Heart right ventricle (tissue), 16 donors: ENCODE data around the gene RHOF. TPM values are rescaled to one million over a fixed set of nuclear protein-coding genes. Genes with fewer than 3 reads are reported as not detected.
A peak's percentile ranks its signal among the peaks of the same experiment; 100 is the strongest.

Experiments
- ATAC-seq, 8 donors: fragments of 200-7000 bp; cut with Tn5 transposase; one replicate each; pipeline ENCODE4 v1.9.1; 2020; ENCODE audit warnings: mild to moderate bottlenecking in 8 of 8, moderate library complexity in 8 of 8, moderate number of reproducible peaks in 1 of 8
- DNase-seq, 2 donors: peaks; one replicate each; pipeline ENCODE4 v3.0.0-alpha.2; 2020
- H3K27ac ChIP-seq, 10 donors: fragments of 200-600 bp; sonication (generic) in 2 of 10; one replicate each; pipeline versions ENCODE4 v1.5.0 to v1.8.0; 2020 to 2022; ENCODE audit warnings: mild to moderate bottlenecking in 3 of 10
- H3K27me3 ChIP-seq, 7 donors: fragments of 200-600 bp; one replicate each; pipeline ENCODE4 v1.8.0; 2021 to 2022; ENCODE audit warnings: mild to moderate bottlenecking in 2 of 7
- H3K36me3 ChIP-seq, 9 donors: fragments of 200-600 bp; sonication (generic) in 1 of 9; one replicate each; pipeline versions ENCODE4 v1.5.0 to v1.8.0; 2020 to 2022; ENCODE audit warnings: mild to moderate bottlenecking in 2 of 9
- H3K4me1 ChIP-seq, 9 donors: fragments of 200-600 bp; sonication (generic) in 1 of 9; one replicate each; pipeline versions ENCODE4 v1.5.0 to v1.8.0; 2020 to 2022; ENCODE audit warnings: mild to moderate bottlenecking in 4 of 9
- H3K4me3 ChIP-seq, 10 donors: fragments of 200-600 bp; sonication (generic) in 2 of 10; one replicate each; pipeline versions ENCODE4 v1.5.0 to v1.8.0; 2020 to 2022; ENCODE audit warnings: mild to moderate bottlenecking in 7 of 10, moderate library complexity in 2 of 10
- H3K9me3 ChIP-seq, 11 donors: fragments of 200-600 bp in 10 of 11; sonication (generic) in 2 of 11; one replicate each; pipeline versions ENCODE4 v1.5.0 to v1.8.0; 2013 to 2022; ENCODE audit warnings: mild to moderate bottlenecking in 2 of 11, control low read depth in 1 of 11, moderate library complexity in 1 of 11
- CTCF ChIP-seq, 9 donors: fragments of 200-600 bp; sonication (generic) in 2 of 9; IDR thresholded peaks; one replicate each; pipeline versions ENCODE4 v1.5.0 to v1.8.0; 2021 to 2022; ENCODE audit warnings: antibody characterized with exemption in 9 of 9, mild to moderate bottlenecking in 5 of 9, moderate library complexity in 1 of 9
- WGBS, 2 donors: extraction: QIAGEN DNeasy Blood & Tissue Kit; methylation state at CpG; one replicate each; pipeline ENCODE4 v1.1.7; 2013; ENCODE audit warnings: inconsistent platforms in 1 of 2; 5-methylcytosine and 5-hydroxymethylcytosine counted together
- intact Hi-C, 10 donors: fragments of 100-400 bp; cut with DNase I; formaldehyde crosslinking; loops; one replicate each; pipeline versions ENCODE4 v1.11.1 to v1.14.2; 2022
- polyA plus RNA-seq, 2 donors: library from polyadenylated mRNA; stranded (reverse); fragments of 200-250 nt; gene quantifications; one replicate each; pipeline ENCODE4 v1.2.3, GENCODE V29; 2013
- total RNA-seq, 10 donors: library from RNA; stranded (reverse); fragmentation: NEBNext Ultra II Directional in 3 of 10; extraction: Animal tissue kit (Norgen Biotek cat#: 25700) in 3 of 10; gene quantifications; one replicate each; pipeline versions ENCODE4 v1.2.1 to v1.2.4, GENCODE V29; 2021 to 2023
- donor health status: Arrhythmogenic right ventricular cardiomyopathy.
- donor health status: ischemic (EF 13 %, LVEDD 7.1; RV severe dilation, severe dysfunction).
- donor health status: healthy with polysubstance abuse.
- donor health status: DM: no; HTN: yes; CAD: no.
- donor health status: DM: no; HTN: no; CAD: no.
- donor health status: ischemic (EF 25% LVEDD 6.9; RV normal size, moderate dysfunction).
- donor health status: ischemic (EF 25% LVEDD 5.7; RV mildly dilated, moderate dysfunction).
- donor health status: healthy.
- donor health status: DM: yes; HTN: yes; CAD: no.
- donor health status: Ischemic cardiomyopathy.
- donor health status: ischemic (EF 35%, LVEDD 5.7; RV mildly dilated, moderate dysfunction).
- donor health status: nonischemic (EF 11% LVEDD 7.7; RV severe dilation, severe dysfunction).
- donor health status: DM: yes; HTN: yes; CAD: no.
- donor health status: PGD.
- donor health status: ischemic (EF 29% LVEDD 5.4; RV normal size, mild dysfunction).
- donor health status: nonischemic (EF 23%, LVEDD 6.1; RV moderate dilation, normal function).

RHOF gene
- total and polyA plus RNA-seq, 12 donors = 16.5 to 45.6 (median 24.7) TPM

- intact Hi-C loops = loop anchor here in 8 of 10 donors (1.0 to 5.0 kb wide), 6 partner anchors 61 to 76 kb away; partner anchors contain the start of gene TMEM120B (in 2 of the 8)
- peak; percentile 64 to 70 for DNase-seq
- peak overlapping the region in 1 of 10 donors; percentile 11 for H3K4me3 ChIP-seq
- 40% methylated on average over 14 of the region's 14 CpGs for WGBS, 2 donors
- H3K4me1 ChIP-seq = peaks cover 4 to 68% (median 29%) of the 10 kb centered on the region in 9 donors
- peak overlapping the region in 9 of 10 donors; percentile 31 to 80 (median 72) for H3K27ac ChIP-seq
- no peaks in the 10 kb centered on the region for H3K27me3 ChIP-seq
- ATAC-seq = peak; percentile 56 to 78 (median 68)
- peak; percentile 54 to 87 (median 79) for TF ChIP-seq CTCF (IDR thresholded peaks at IDR 0.05)
- peaks cover 0 to 5% (median 0%) of the 10 kb centered on the region in 9 donors for H3K36me3 ChIP-seq
- no peaks in the 10 kb centered on the region for H3K9me3 ChIP-seq
These were observed 20.3 kb downstream of the RHOF start for GRCh38 chr12:121773011-121773777.

- H3K36me3 ChIP-seq = peaks cover 0 to 3% (median 0%) of the 10 kb centered on the region in 9 donors
- no peaks in the 10 kb centered on the region for H3K9me3 ChIP-seq
- H3K27ac ChIP-seq = peak overlapping the region in 4 of 10 donors; percentile 49 to 74 (median 56)
- H3K4me3 ChIP-seq = no peak overlapping the region
- 75 to 84% methylated on average over 25 of the region's 25 CpGs for WGBS, 2 donors
- no peak for TF ChIP-seq CTCF (IDR thresholded peaks at IDR 0.05)
- intact Hi-C loops = loop anchor here in 6 of 10 donors (2.0 to 5.0 kb wide), 4 partner anchors 59 to 74 kb away; partner anchors contain the start of gene TMEM120B (in 2 of the 6)
- peaks cover 13 to 80% (median 41%) of the 10 kb centered on the region in 9 donors for H3K4me1 ChIP-seq
- no peaks in the 10 kb centered on the region for H3K27me3 ChIP-seq
- no peak for ATAC-seq
- no peak for DNase-seq
These were observed 22.5 kb downstream of the RHOF start for GRCh38 chr12:121770813-121771625.

GRCh38 chr12:121770388-121770787, 23.1 kb downstream of the RHOF start:
- Histone ChIP-seq H3K9me3 (no peaks in the 10 kb centered on the region), H3K4me1 (peaks cover 13 to 73% (median 41%) of the 10 kb centered on the region in 9 donors), H3K27me3 (no peaks in the 10 kb centered on the region), H3K4me3 (no peak overlapping the region), H3K36me3 (peaks cover 0 to 7% (median 0%) of the 10 kb centered on the region in 9 donors), H3K27ac (peak overlapping the region in 5 of 10 donors; percentile 22 to 74 (median 53))
- 51 to 80% methylated on average over 9 of the region's 9 CpGs for WGBS, 2 donors
- DNase-seq (no peak), ATAC-seq (no peak)
- intact Hi-C loops = loop anchor here in 6 of 10 donors (2.0 to 5.0 kb wide), 4 partner anchors 58 to 74 kb away; partner anchors contain the start of gene TMEM120B (in 2 of the 6)
- no peak for TF ChIP-seq CTCF (IDR thresholded peaks at IDR 0.05)

- DNase-seq = peak in 1 of 2 donors; percentile 58
- intact Hi-C loops = loop anchor here in 8 of 10 donors (2.0 to 5.0 kb wide), 5 partner anchors 57 to 73 kb away; partner anchors contain the start of gene TMEM120B (in 5 of the 8)
- TF ChIP-seq CTCF (IDR thresholded peaks at IDR 0.05) = no peak
- WGBS, 2 donors = 66 to 67% methylated on average over 11 of the region's 11 CpGs
- Histone ChIP-seq H3K36me3 (peaks cover 0 to 7% (median 0%) of the 10 kb centered on the region in 9 donors), H3K9me3 (no peaks in the 10 kb centered on the region), H3K4me3 (no peak overlapping the region), H3K27ac (peak overlapping the region in 5 of 10 donors; percentile 22 to 74 (median 53)), H3K4me1 (peaks cover 13 to 71% (median 41%) of the 10 kb centered on the region in 9 donors), H3K27me3 (no peaks in the 10 kb centered on the region)
- ATAC-seq = peak in 3 of 8 donors; percentile 10 to 58 (median 20)
These were observed 23.6 kb downstream of the RHOF start for GRCh38 chr12:121769831-121770301.
